Measurements from ENCODE around the gene MCF2L.
"Not testable (repeated sequence)": the region's sequence is repeated elsewhere in the genome, so short reads cannot be mapped to it uniquely, and the experiment has no call there.

MCF2L gene

DNA sequence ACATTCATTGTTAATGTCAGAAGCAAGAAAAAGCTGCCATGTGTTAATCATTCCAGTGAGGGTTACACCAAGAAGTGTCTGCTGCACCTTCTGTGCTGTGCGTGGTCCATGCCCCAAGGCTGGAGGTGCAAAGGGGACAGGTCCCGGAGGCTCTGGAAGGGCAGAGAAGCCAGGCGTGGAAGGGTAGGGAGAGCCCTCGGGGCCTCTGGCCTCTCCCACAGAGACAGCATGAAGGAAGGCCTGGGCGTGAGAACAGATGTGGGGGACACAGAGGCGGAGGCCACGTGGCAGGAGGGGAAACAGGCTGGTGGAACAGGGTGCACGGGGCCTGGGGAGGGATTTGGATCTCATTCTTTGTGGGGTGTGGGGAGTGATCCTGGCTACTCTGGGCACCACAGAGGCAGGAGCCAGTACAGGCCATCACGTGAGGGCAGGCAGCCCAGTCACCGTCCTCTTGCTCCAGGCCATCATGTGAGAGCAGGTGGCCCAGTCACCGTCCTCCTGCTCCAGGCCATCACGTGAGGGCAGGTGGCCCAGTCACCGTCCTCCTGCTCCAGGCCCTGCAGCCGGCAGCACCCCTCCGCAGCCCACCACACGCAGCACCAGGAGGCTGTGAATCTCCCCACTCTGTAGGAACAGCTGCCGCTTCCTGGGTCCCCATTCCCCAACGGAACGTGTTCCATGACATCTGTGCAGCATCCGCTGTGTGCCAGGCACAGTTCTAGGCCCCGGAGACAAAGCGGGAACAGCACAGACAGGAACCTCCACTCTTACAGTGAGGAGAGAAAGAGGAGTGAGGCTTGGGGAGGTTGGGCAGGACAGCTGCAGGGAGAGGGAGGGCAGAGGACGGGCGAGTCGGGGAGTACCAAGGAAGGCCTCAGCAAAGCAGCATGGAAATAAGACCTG is 126.4 kb downstream of the MCF2L start:
- DNase-seq, result no peak
- in situ Hi-C loops (cut with MboI; ENCODE audit: low pct_unique_long_range_greater_than_20kb, low sequenced_read_pairs), result no loop called here

DNA sequence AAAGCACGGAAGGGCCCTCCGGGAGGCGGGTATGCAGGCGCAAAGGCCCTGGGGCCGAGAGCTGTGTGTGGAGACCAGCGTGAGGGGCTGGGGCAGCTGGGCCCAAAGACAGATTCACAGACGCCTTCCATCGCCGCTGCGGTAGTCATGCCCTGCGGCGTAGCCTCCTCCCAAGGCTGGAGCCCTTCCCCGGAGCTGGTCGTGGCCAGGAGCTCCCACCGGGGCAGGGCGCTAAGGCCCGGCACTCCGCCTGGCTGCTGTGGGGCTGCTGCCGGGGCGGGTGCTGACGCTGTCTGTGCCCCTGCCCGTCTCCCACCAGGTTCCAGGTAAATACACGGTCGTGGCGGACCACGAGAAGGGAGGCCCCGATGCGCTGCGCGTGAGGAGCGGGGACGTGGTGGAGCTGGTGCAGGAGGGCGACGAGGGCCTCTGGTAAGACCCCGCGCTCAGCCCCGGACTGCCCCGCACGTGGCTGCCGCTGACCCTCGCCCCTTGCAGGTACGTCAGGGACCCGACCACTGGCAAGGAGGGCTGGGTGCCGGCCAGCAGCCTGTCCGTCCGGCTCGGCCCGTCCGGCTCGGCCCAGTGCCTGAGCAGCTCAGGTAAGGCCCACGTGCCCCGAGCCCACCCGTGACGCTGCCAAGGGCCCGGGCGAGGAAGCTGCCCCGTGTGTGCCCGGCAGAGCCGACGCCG is 127.2 kb downstream of the MCF2L start:
- in situ Hi-C loops (cut with MboI; ENCODE audit: low pct_unique_long_range_greater_than_20kb, low sequenced_read_pairs), result no loop called here
- DNase-seq, result no peak

DNA sequence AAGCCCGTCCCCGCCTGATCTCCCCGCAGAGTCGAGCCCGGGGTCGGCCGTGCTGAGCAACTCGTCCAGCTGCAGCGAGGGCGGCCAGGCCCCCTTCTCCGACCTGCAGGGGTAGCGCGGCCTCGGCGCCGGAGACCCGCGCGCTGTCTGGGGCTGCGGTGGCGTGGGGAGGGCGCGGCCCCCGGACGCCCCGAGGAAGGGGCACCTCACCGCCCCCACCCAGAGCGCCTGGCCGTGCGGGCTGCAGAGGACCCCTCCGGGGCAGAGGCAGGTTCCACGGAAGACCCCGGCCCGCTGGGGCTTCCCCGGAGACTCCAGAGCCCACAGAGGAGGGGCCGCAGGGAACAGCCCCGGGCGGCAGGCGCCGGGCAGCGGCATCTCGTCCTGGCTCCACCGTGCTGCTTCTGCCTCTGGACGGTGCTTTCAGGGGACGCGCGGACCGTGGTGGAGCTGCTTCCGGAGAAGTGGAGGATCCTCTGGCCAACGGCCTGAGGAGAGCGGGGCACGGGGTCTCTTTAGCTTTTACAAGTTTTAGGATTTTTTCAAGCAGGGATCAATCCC is 127.8 kb downstream of the MCF2L start:
- in situ Hi-C loops (cut with MboI; ENCODE audit: low pct_unique_long_range_greater_than_20kb, low sequenced_read_pairs), result no loop called here
- DNase-seq, result no peak

DNA sequence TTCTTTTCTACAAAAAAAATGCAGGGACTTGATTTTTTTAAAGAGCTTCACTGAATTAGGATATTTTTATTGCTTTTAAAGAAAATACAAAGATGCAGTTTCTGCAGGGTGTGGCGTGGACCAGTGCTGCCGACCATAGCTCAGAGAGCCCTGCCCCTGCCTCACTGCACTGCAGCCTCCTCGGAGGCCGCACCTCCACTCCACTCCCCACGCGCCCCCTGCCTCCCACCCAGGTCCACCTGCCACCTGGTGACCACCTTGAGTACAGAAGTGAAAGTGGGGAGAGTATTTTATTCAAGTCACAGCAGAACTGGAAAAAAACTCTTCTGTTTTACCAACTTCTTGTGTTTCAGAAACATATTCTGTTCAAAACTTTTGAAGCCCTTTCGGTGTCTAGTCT is 128.6 kb downstream of the MCF2L start:
- in situ Hi-C loops (cut with MboI; ENCODE audit: low pct_unique_long_range_greater_than_20kb, low sequenced_read_pairs), result no loop called here
- no peak for DNase-seq

DNA sequence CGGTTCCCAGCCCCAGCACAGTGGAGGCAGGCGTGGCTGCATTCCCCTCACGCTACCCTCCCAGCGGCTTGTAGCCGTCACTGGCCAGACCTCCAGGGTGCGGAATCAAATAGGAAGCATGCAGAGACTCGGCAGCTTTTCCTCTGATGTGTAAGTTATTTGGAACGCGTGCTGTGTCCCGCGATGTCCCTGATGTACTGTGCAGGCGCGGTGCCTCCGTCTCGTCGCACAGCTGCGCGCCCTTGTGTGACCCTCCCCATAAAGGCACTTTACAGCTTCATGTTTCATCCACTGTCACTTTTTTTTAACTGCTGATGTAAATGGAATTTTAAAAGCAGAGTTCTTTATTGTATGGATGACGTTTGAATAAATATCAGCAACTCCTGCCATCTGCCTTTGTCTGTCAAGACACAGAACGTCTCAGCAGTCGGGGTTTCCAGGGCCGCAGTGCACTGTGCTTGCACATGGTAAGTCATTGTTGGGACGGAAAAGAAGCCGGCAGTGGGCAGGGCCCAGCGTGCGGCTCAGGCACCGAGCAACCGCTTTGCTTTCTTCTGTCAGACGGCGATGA is 129.2 kb downstream of the MCF2L start:
- in situ Hi-C loops (cut with MboI; ENCODE audit: low pct_unique_long_range_greater_than_20kb, low sequenced_read_pairs), result no loop called here

DNA sequence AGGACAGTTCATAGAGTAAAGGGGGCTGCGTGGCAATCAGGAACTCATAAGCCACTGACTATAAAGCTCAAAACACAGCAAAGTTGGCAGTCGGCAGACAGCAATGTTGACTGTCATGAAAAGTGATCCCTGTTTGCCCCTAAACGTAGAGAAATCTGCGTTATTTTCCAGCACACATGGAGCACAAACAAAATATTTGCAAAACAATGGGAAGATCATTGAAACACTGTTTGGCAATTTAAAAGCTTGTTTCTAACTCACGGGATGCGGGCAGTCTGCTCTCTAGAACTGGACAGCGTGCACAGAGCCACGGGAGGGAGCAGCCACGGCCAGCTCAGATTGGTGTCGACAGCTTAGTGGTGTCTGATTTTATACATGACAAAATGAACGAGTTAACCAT is 130.1 kb downstream of the MCF2L start:
- in situ Hi-C loops (cut with MboI; ENCODE audit: low pct_unique_long_range_greater_than_20kb, low sequenced_read_pairs), result no loop called here

More for the DNA sequence above, 129.2 kb downstream of the MCF2L start:
- no peak for DNase-seq

DNA sequence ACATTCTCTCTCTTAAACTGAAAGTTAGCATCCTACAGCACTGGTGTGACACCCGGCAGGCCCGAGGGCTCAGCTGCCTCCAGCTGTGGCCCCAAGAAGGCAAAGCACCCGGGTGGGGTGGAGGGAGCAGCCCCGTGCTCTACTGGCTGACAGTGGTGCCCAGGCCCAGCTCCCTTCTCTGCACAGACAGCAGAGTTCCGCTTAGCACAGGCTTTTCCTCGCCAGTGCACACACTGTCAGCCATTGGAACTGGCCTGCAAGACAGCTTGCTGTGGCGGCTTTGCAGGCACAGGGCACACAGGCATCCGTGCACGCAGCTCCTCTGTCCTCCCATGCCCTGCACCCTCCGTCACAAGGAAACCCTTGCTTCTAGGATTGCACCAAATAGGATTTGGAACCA is 133.3 kb downstream of the MCF2L start:
- in situ Hi-C loops (cut with MboI; ENCODE audit: low pct_unique_long_range_greater_than_20kb, low sequenced_read_pairs); DNase-seq: not testable (repeated sequence)

More for the DNA sequence above, 130.1 kb downstream of the MCF2L start:
- DNase-seq, result no peak

- in situ Hi-C loops (cut with MboI; ENCODE audit: low pct_unique_long_range_greater_than_20kb, low sequenced_read_pairs), result no loop called here
- DNase-seq, result no peak
These were observed 133.7 kb downstream of the MCF2L start for GRCh38 chr13:113102727-113103126.

GRCh38 chr13:113103646-113104045 is 134.6 kb downstream of the MCF2L start:
- DNase-seq, result no peak
- in situ Hi-C loops (cut with MboI; ENCODE audit: low pct_unique_long_range_greater_than_20kb, low sequenced_read_pairs), result no loop called here

DNA sequence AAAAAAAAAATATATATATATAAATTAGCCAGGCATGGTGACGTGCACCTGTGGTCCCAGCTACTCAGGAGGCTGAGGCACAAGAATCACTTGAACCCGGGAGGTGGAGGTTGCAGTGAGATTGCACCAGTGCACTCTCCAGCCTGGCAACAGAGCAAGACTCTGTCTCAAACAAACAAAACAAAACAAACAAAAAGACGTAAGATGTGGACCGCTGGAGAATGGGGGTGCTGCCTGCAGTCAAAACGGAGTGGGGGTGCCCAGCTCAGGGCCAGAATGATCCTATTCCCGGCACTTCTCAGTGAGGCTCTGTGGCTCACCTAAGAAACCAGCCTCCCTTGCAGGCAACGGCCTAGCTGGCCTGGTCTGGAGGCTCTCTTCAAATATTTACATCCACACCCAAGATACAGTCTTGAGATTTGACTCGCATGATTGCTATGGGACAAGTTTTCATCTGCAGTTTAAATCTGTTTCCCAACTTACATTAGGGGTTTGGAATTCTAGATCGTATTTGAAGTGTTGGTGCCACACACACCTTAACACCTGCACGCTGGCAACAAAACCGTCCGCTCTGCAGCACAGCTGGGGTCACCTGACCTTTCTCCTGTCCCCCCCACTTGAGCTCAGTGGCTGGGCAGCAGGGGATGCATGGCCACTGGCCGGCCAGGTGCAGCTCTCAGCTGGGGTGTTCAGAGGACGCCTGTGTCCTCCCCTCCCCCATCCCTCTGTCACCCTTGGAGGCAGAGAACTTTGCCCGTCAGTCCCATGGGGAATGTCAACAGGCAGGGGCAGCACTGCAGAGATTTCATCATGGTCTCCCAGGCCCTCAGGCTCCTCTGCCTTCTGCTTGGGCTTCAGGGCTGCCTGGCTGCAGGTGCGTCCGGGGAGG is 136.3 kb downstream of the MCF2L start, which contains the start of gene F7:
F7 (plus strand) TSS at position 760 of the 889 bp plus-strand sequence; CDS start at position 811, 51 bp downstream.
- no peak for DNase-seq
- in situ Hi-C loops (cut with MboI; ENCODE audit: low pct_unique_long_range_greater_than_20kb, low sequenced_read_pairs), result no loop called here

GRCh38 chr13:113105921-113106452 is 137.0 kb downstream of the MCF2L start:
- no peak for DNase-seq
- in situ Hi-C loops (cut with MboI; ENCODE audit: low pct_unique_long_range_greater_than_20kb, low sequenced_read_pairs), result no loop called here

DNA sequence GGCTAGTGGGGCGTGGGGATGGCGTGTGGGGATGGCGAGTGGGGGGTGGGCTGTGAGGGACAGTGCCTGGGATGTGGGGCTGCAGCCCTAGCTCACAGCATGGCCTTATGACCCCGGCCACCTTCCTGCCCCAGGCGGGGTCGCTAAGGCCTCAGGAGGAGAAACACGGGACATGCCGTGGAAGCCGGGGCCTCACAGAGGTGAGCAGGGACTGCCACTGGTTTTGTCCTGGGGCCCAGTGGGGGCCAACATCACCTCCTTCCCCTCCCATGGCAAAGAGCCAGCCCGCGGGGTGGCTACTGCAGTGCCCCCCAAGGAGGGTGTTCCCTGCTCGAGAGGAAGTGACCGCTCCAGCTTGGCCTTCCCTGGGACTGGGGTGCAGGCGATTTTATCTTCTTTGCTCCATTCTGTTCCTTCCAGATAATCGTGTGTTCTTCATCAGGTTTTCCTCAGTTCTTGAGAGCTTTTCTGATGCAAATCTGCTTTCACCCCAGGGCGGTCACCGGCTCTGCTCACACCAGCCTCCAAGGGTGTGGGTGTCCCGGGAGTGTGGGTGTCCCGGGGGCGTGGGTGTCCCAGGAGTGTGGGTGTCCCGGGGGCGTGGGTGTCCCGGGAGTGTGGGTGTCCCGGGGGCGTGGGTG is 137.8 kb downstream of the MCF2L start:
- in situ Hi-C loops (cut with MboI; ENCODE audit: low pct_unique_long_range_greater_than_20kb, low sequenced_read_pairs), result no loop called here
- no peak for DNase-seq

DNA sequence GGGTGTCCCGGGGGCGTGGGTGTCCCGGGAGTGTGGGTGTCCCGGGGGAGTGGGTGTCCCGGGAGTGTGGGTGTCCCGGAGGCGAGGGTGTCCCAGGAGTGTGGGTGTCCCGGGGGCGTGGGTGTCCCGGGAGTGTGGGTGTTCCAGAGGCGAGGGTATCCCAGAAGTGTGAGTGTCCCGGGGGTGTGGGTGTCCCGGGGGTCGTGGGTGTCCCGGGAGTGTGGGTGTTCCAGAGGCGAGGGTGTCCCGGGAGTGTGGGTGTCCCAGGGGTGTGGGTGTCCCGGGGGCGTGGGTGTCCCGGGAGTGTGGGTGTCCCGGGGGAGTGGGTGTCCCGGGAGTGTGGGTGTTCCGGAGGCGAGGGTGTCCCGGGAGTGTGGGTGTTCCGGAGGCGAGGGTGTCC is 139.5 kb downstream of the MCF2L start:
- DNase-seq; in situ Hi-C loops (cut with MboI; ENCODE audit: low pct_unique_long_range_greater_than_20kb, low sequenced_read_pairs): not testable (repeated sequence)

DNA sequence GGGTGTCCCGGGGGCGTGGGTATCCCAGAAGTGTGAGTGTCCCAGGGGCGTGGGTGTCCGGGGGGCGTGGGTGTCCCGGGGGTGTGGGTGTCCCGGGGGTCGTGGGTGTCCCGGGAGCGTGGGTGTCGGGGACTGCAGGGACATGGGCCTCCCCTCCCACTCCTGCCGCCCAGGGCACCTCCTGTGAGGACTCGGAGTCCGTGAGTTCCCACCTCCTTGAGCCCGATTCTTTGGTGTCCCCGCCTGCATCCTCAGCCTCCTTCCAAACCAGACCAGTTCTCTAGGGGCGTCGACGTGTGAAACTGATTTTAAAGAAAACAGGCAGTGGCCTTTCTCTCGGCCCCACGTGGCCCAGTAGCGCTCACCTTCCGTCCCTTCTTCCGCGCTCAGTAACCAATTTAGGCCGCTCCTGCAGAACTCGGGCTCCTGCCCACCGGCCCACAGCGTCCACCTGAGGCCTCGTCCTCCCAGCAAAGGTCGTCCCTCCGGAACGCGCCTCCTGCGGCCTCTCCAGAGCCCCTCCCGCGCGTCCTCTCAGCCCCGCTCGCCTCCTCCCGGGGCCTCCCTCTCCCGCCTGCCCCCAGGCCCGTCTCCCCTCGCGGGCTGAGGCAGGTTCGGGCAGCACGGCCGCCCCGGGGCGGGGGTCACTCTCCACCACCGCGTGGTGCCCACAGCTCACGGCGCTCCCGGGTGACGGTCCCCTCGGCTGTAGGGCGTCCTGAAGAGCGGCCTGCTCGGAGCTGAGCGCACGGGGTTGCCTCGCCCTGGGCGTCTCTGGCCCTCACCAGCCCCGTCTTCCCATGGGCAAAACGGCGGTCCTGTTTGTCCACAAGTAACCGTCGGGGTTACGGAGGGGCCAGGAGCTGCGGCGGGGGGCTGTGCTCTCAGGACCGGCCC is 140.4 kb downstream of the MCF2L start:
- in situ Hi-C loops (cut with MboI; ENCODE audit: low pct_unique_long_range_greater_than_20kb, low sequenced_read_pairs), result no loop called here
- DNase-seq, result no peak

DNA sequence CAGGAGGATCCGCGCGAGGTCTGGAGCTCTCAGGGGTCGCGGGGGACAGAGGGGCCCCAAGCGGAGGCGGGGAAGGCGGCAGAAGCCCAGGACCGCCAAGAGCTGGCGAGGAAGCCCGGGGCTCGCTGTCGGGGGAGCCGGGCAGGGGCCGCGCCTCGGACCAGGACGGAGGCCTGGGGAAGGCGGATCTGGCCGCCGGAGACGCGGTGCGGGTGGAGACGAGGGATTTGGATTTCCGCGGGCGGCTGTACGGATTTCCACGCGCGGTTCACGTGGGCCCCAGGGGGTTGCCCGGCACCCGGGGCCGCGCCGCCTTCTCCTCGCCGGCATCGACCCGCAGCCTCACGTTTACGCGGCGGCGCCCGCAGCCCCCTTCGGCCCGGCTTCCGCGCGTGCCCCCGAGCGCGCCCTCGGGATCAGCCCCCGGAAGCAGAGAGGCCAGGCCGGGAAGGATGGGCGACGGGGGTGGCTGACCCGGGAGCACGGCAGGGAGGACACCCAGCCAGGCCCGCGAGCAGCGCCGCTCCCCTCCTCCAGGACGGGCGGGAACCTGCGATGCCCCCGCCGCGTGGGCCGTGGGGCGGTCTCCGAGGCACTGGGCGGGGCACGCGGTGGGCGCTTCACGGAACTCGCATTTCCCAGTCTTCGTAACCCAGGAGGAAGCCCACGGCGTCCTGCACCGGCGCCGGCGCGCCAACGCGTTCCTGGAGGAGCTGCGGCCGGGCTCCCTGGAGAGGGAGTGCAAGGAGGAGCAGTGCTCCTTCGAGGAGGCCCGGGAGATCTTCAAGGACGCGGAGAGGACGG is 141.2 kb downstream of the MCF2L start:
- in situ Hi-C loops (cut with MboI; ENCODE audit: low pct_unique_long_range_greater_than_20kb, low sequenced_read_pairs), result no loop called here
- no peak for DNase-seq

DNA sequence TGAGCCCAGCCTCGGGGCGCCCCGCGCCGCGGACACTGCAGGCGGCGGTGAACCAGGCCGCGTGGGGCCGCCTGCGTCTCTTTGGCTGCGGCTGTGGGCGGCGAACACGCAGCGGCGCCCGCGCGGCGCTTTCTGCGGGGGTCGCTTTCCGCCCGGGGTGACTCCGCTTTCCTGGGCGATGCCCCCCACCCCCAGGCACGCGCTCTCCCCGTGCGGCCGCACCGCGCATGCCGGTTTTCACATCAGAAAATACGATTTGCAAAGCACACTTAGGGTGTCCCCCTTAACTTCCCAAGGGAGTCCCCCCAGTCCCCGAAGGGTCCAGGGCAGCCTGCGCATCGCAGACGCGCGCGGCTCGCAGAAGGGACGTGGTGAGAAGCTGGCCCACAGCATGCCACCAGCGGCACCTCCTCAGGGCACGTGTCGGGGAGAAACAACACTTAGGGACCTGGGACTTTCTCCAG is 141.9 kb downstream of the MCF2L start:
- in situ Hi-C loops (cut with MboI; ENCODE audit: low pct_unique_long_range_greater_than_20kb, low sequenced_read_pairs), result no loop called here
- no peak for DNase-seq
